ENCODE results near the gene TIMP2.
"Not testable (repeated sequence)": the region's sequence is repeated elsewhere in the genome, so short reads cannot be mapped to it uniquely, and the experiment has no call there.

TIMP2 gene

DNA sequence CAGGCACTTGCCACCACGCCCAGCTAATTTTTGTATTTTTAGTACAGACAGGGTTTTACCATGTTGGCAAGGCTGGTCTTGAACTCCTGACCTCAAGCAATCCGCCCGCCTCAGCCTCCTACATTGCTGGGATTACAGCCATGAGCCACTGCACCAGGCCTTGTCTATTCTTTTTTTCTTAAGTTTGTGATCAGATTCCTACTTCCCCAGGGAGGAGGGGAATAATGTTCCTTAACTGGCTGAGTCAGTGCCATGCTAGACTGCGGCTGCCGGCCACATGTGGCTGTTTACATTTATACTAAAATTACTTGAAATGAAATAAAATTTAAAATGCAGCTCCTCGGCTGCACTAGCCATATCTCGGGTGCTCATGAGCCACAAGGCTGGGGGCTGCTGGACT is 56.8 kb downstream of the TIMP2 start:
- no peak overlapping the region for H3K4me3 ChIP-seq (ENCODE audit: low read depth, low read length)
- in situ Hi-C loops (cut with HindIII; ENCODE audit: low sequenced_read_pairs) = no loop called here
- TF ChIP-seq, protein P1, sequence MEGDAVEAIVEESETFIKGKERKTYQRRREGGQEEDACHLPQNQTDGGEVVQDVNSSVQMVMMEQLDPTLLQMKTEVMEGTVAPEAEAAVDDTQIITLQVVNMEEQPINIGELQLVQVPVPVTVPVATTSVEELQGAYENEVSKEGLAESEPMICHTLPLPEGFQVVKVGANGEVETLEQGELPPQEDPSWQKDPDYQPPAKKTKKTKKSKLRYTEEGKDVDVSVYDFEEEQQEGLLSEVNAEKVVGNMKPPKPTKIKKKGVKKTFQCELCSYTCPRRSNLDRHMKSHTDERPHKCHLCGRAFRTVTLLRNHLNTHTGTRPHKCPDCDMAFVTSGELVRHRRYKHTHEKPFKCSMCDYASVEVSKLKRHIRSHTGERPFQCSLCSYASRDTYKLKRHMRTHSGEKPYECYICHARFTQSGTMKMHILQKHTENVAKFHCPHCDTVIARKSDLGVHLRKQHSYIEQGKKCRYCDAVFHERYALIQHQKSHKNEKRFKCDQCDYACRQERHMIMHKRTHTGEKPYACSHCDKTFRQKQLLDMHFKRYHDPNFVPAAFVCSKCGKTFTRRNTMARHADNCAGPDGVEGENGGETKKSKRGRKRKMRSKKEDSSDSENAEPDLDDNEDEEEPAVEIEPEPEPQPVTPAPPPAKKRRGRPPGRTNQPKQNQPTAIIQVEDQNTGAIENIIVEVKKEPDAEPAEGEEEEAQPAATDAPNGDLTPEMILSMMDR (IDR thresholded peaks at IDR 0.05; ENCODE audit: low read depth, low read length) = no peak
- DNase-seq (ENCODE audit: low read depth, low spot score) = peak; percentile 82

DNA sequence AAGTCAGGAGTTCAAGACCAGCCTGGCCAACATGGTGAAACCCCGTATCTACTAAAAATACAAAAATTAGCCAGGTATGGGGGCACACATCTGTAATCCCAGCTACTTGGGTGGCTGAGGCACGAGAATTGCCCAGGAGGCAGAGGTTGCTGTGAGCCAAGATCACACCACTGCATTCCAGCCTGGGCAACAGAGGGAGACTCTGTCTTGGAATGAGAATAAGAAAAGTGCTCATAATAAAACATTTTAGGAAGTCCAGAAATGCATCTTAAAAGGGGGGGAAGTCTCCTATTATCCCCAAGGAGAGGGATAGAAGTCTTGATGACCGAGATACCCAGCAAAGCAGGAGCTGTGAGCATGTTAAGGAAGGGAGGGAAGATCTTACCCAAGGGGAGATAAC is 58.1 kb downstream of the TIMP2 start:
- H3K4me3 ChIP-seq (ENCODE audit: low read depth, low read length); DNase-seq (ENCODE audit: low read depth, low spot score); in situ Hi-C loops (cut with HindIII; ENCODE audit: low sequenced_read_pairs): not testable (repeated sequence)

DNA sequence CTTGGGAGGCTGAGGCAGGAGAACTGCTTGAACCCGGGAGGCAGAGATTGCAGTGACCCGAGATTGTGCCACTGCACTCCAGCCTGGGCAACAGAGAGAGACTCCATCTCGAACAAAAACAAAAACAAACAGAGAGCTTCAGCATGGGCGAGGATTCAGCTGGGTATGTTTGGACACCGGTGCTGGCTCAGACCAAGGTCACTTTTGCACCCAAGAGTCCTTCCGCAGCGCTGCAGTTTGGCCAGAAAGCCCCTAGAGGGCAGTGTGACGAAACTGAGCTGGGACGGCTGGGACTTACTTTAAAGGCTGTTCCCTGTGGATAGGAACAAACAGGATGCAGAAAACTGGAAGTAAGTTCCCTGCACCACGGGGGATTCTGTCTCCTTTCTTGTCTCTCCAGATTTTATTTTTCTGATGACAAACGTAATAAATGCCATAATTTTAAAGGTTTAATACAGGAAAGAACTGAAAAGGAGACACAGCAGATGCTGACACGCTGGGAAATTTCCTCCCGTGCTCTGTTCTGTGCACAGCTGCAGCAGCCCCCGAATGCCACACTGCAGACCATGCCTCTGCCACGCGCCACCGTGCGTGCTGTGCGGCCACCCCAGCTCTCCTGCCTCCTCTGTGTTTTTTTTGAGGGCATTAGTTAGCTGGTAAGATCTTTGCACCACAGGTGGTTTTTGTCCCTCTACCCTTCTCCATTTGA is 59.4 kb downstream of the TIMP2 start:
- H3K4me3 ChIP-seq (ENCODE audit: low read depth, low read length) = no peak overlapping the region
- TF ChIP-seq, protein P1 (IDR thresholded peaks at IDR 0.05; ENCODE audit: low read depth, low read length) = peak; percentile 95
- in situ Hi-C loops (cut with HindIII; ENCODE audit: low sequenced_read_pairs) = no loop called here
- DNase-seq (ENCODE audit: low read depth, low spot score) = peak; percentile 83

DNA sequence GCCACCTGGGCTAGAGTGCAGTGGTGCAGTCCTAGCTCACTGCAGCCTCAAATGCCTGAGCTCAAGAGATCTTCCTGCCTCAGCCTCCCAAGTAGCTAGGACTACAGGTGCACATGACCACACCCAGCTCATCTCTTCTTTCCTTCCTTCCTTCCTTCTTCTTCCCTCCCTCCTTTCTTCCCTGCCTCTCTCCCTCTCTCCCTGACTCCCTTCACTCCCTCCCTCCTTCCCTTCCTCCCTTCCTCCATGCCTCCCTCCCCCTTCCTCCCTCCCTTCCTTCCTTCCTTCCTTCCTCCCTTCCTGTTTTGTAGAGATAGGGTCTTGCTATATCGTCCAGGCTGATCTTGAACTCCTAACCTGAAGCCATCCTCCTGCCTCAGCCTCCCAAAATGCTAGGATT is 61.1 kb downstream of the TIMP2 start:
- in situ Hi-C loops (cut with HindIII; ENCODE audit: low sequenced_read_pairs) = no loop called here
- DNase-seq (ENCODE audit: low read depth, low spot score) = no peak
- H3K4me3 ChIP-seq (ENCODE audit: low read depth, low read length) = no peak overlapping the region
- TF ChIP-seq, protein P1 (IDR thresholded peaks at IDR 0.05; ENCODE audit: low read depth, low read length) = no peak

DNA sequence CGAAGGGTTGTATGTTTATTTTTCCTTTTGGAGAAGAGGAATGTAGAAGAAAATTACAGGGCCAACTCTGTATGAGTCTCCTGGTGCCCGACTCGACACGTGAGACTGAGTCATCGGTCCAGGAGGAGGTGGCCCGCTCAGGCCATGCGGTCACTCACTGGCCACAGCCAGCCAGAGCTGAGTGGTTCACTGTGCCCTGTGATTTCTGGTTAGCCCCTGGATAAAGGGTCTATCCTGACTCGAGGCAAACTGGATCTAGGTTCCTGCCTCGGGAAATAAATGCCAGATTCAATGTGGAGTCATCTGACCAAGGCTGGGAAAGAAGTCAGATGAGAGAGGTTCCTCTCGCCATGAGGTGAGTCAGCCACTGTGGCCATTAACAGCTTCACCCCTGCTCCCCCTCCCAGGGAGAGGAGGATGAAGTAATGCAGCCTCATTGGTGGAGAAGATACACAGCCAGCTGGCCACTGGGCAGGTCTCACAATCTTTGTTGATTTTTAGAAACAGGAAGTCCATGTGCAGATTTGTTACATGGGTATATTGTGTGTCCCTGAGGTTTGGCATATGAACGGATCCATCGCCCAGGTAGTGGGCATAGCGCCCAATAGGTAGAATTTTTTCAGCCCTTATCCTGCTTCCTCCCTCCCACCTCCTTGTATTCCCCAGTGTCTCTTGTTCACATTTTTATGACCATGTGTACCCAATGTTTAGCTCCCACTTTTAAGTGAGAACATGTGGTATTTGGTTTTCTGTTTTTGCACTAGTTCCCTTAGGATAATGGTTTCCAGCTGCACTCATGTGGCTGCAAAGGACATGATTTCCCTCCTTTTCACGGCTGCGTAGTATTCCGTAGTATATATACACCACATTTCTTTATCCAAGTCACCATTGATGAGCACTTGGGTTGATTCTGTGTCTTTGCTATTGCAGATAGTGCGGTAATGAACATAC is 62.8 kb downstream of the TIMP2 start:
- DNase-seq (ENCODE audit: low read depth, low spot score) = peak; percentile 99
- no peak overlapping the region for H3K4me3 ChIP-seq (ENCODE audit: low read depth, low read length)
- in situ Hi-C loops (cut with HindIII; ENCODE audit: low sequenced_read_pairs) = no loop called here
- TF ChIP-seq, protein P1 (IDR thresholded peaks at IDR 0.05; ENCODE audit: low read depth, low read length) = no peak

DNA sequence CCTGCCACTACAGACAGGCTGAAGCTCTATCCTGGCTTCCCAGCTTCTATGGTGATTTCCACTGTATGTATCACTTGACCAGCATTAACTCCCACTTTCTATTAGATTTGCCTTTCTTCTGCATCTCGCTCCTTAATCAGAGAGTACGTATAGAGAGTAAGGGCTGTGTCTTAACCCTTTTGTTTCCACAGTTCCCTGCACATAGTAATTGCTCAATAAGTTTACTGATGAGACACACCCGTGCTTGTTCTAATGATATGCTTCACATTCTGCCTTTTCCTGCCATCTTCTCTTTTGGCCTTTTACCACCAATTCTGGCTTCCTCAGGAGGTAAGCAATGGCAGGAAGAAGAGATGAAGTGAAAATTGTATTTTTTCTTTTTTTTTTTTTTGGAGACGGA is 64.0 kb downstream of the TIMP2 start:
- in situ Hi-C loops (cut with HindIII; ENCODE audit: low sequenced_read_pairs) = no loop called here
- TF ChIP-seq, protein P1 (IDR thresholded peaks at IDR 0.05; ENCODE audit: low read depth, low read length) = no peak
- DNase-seq (ENCODE audit: low read depth, low spot score) = no peak
- no peak overlapping the region for H3K4me3 ChIP-seq (ENCODE audit: low read depth, low read length)

DNA sequence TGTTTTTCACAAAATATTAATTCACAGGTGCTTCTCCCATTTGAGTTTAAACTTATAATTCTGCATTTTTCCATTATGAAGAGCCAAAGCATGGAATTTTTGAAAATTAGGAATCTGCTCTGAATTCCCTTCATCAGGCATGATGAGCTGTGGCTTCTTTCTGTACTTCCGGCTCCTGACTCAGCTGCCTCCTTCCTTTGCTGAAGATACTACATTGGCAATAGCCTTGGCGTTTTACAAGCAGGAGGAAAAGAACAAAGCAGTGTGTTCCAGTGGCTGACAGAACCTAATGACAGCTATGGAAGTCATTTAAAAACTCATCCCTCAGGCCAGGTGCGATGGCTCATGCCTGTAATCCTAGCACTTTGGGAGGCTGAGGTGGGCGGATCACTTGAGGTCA is 66.1 kb downstream of the TIMP2 start:
- in situ Hi-C loops (cut with HindIII; ENCODE audit: low sequenced_read_pairs) = no loop called here
- H3K4me3 ChIP-seq (ENCODE audit: low read depth, low read length) = no peak overlapping the region
- no peak for DNase-seq (ENCODE audit: low read depth, low spot score)
- TF ChIP-seq, protein P1 (IDR thresholded peaks at IDR 0.05; ENCODE audit: low read depth, low read length) = no peak

Measured in astrocyte of the spinal cord (primary cell).